PFSK-1 (cell line): ENCODE results near the gene RHBDF1.

Experiments
- FOXP2 ChIP-seq: optimal IDR thresholded peaks from 2 replicates; pipeline ENCODE3; 2011; ENCODE audit warnings: borderline replicate concordance, control low read depth, inconsistent platforms; ENCODE audit not compliant: insufficient read depth; ENCODE audit errors: extremely low read length, extremely low read depth
- POLR2AphosphoS5 ChIP-seq: IDR thresholded peaks from 2 replicates; pipeline ENCODE4 v1.6.1; 2012; ENCODE audit warnings: low read depth, mild to moderate bottlenecking, control low read depth, low read length, moderate library complexity
- SIN3A ChIP-seq: IDR thresholded peaks from 2 replicates; pipeline ENCODE4 v1.6.1; 2012; ENCODE audit warnings: mild to moderate bottlenecking, low read length, moderate library complexity, borderline replicate concordance; ENCODE audit not compliant: insufficient read depth
- TAF1 ChIP-seq: IDR thresholded peaks from 2 replicates; pipeline ENCODE4 v1.6.1; 2012; ENCODE audit warnings: low read length, control low read depth, borderline replicate concordance; ENCODE audit not compliant: insufficient read depth
- TF ChIP-seq, protein P1 (sequence below), 2 experiments: IDR thresholded peaks; 2 replicates each; pipeline versions ENCODE4 v1.6.1 to v1.8.0; 2011 to 2012; ENCODE audit warnings: low read depth in 2 of 2, low read length in 2 of 2, control low read depth in 1 of 2, inconsistent platforms in 1 of 2, mild to moderate bottlenecking in 1 of 2, moderate library complexity in 1 of 2; ENCODE audit not compliant: insufficient read depth in 1 of 2

DNA sequence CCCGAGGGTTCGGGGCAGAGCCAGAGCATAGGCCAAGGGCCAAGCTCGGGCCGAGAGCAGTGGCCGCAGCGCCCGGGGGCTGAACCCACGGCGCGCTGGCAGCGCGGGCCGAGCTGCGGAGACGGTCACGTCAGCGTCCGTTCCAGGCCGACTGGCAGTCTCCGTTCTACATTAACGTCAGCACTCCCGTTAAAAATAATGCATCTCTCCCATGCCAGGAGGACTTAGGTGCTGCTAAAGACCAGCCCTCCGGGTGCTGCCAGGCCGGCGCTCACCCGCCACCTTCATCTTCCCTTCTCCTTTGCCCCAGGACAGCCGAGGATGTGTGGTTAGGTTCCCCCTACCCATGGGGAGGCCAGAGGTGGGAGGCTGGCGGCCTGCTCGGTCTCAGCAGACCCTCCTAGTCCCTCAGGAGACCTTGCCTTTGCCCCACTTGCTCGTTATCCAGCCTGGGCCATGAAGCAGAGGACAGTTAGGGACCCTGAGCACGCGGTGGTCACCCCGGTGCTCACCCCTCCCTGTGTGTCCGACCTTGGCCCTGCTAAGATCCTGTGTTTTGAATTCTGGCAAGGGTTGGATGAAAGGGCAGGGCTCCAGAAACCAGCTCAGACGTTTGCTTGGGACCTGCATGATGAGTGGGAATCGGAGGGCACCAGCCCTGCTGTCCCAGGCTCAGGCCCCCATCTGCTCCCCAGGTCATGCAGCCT, 6.2 kb upstream of the RHBDF1 start:
- TF ChIP-seq FOXP2: no peak
- no peak for TF ChIP-seq TAF1
- TF ChIP-seq SIN3A: no peak
- TF ChIP-seq, protein P1, sequence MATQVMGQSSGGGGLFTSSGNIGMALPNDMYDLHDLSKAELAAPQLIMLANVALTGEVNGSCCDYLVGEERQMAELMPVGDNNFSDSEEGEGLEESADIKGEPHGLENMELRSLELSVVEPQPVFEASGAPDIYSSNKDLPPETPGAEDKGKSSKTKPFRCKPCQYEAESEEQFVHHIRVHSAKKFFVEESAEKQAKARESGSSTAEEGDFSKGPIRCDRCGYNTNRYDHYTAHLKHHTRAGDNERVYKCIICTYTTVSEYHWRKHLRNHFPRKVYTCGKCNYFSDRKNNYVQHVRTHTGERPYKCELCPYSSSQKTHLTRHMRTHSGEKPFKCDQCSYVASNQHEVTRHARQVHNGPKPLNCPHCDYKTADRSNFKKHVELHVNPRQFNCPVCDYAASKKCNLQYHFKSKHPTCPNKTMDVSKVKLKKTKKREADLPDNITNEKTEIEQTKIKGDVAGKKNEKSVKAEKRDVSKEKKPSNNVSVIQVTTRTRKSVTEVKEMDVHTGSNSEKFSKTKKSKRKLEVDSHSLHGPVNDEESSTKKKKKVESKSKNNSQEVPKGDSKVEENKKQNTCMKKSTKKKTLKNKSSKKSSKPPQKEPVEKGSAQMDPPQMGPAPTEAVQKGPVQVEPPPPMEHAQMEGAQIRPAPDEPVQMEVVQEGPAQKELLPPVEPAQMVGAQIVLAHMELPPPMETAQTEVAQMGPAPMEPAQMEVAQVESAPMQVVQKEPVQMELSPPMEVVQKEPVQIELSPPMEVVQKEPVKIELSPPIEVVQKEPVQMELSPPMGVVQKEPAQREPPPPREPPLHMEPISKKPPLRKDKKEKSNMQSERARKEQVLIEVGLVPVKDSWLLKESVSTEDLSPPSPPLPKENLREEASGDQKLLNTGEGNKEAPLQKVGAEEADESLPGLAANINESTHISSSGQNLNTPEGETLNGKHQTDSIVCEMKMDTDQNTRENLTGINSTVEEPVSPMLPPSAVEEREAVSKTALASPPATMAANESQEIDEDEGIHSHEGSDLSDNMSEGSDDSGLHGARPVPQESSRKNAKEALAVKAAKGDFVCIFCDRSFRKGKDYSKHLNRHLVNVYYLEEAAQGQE (IDR thresholded peaks at IDR 0.05; ENCODE audit: insufficient read depth in 1 of 2, low read depth in 2 of 2, low read length in 2 of 2): no peak
- TF ChIP-seq POLR2AphosphoS5: peak; percentile 33
